H1 (cell line): ENCODE results near the gene SLC39A6. TPM values are rescaled to one million over a fixed set of nuclear protein-coding genes. Genes with fewer than 3 reads are reported as not detected.
A peak's percentile ranks its signal among the peaks of the same experiment; 100 is the strongest.

Source experiments
- CTCF ChIA-PET: fragments of 300-600 bp; sonication (Branson Sonifier 250); formaldehyde crosslinking; loops from one replicate; lab custom pipeline; 2021; ENCODE audit not compliant: partially characterized antibody; lab: Charles Lee
- POLR2A ChIA-PET: fragments of 300-600 bp; sonication (Branson Sonifier 250); formaldehyde crosslinking; loops from one replicate; lab custom pipeline; 2021; ENCODE audit warnings: inconsistent platforms; ENCODE audit not compliant: partially characterized antibody; lab: Charles Lee
- DNase-seq, 2 experiments: peaks; one replicate each; pipeline versions ENCODE4 v3.0.0 to v3.0.0-alpha.2; 2010 to 2022; ENCODE audit warnings: low spot score in 2 of 2, low read depth in 1 of 2, mixed read lengths in 1 of 2
- FAIRE-seq: peaks from 2 replicates; lab custom pipeline; 2011; peaks lifted over from hg19 to GRCh38; lab: Jason Lieb, UNC
- H2AFZ ChIP-seq: 2 replicates; pipeline ENCODE4 v1.8.1; 2012; ENCODE audit warnings: low read length, inconsistent platforms
- H2AK5ac ChIP-seq: 2 replicates; pipeline ENCODE4 v1.6.1; 2013; ENCODE audit warnings: low read depth, low read length
- H2BK120ac ChIP-seq: replicated peaks from 2 replicates; pipeline ENCODE3; 2013; ENCODE audit warnings: low read depth, low read length, inconsistent platforms
- H2BK12ac ChIP-seq: 2 replicates; pipeline ENCODE4 v1.6.1; 2013; ENCODE audit warnings: low read depth, low read length
- H2BK15ac ChIP-seq: 2 replicates; pipeline ENCODE4 v1.6.1; 2013; ENCODE audit warnings: low read length
- H2BK20ac ChIP-seq: 2 replicates; pipeline ENCODE4 v1.6.1; 2013; ENCODE audit warnings: low read length
- H2BK5ac ChIP-seq: 2 replicates; pipeline ENCODE4 v1.6.1; 2013; ENCODE audit warnings: low read depth, low read length
- H3K14ac ChIP-seq: 2 replicates; pipeline ENCODE4 v1.6.1; 2013; ENCODE audit warnings: inconsistent platforms; ENCODE audit not compliant: insufficient read length
- H3K18ac ChIP-seq: 2 replicates; pipeline ENCODE4 v1.6.1; 2013; ENCODE audit warnings: low read length; ENCODE audit errors: extremely low read depth
- H3K23ac ChIP-seq: 2 replicates; pipeline ENCODE4 v1.6.1; 2013; ENCODE audit warnings: inconsistent platforms; ENCODE audit not compliant: insufficient read length
- H3K23me2 ChIP-seq: 2 replicates; pipeline ENCODE4 v1.6.1; 2013; ENCODE audit warnings: low read depth, low read length
- H3K27ac ChIP-seq: 2 replicates; pipeline ENCODE4 v1.6.1; 2011; ENCODE audit warnings: low read depth, low read length, inconsistent platforms
- H3K27me3 ChIP-seq, 4 experiments: replicated peaks in 1 of 4; 1 replicate in 1 of 4; 2 replicates in 3 of 4; pipeline versions ENCODE4 v1.6.1 to v1.8.1; 2011 to 2013; ENCODE audit warnings: low read length in 3 of 4, mild to moderate bottlenecking in 3 of 4, inconsistent platforms in 2 of 4, mixed read lengths in 2 of 4, moderate library complexity in 1 of 4; ENCODE audit not compliant: control insufficient read depth in 3 of 4, insufficient read depth in 3 of 4; ENCODE audit errors: extremely low read depth in 1 of 4
- H3K36me3 ChIP-seq, 4 experiments: 2 replicates each; pipeline versions ENCODE4 v1.6.1 to v1.8.1; 2011 to 2013; ENCODE audit warnings: mild to moderate bottlenecking in 4 of 4, low read length in 3 of 4, moderate library complexity in 2 of 4, control low read depth in 1 of 4, inconsistent platforms in 1 of 4; ENCODE audit not compliant: insufficient read depth in 4 of 4, control insufficient read depth in 2 of 4
- H3K4ac ChIP-seq: replicated peaks from 2 replicates; pipeline ENCODE3; 2013; ENCODE audit warnings: low read length, low read depth, mixed read lengths, inconsistent platforms; ENCODE audit not compliant: insufficient read length
- H3K4me1 ChIP-seq, 4 experiments: replicated peaks in 1 of 4; 1 replicate in 1 of 4; 2 replicates in 3 of 4; pipeline versions ENCODE4 v1.6.1 to v1.8.1; 2011 to 2013; ENCODE audit warnings: low read length in 3 of 4, inconsistent platforms in 2 of 4, mixed read lengths in 1 of 4; ENCODE audit not compliant: insufficient read depth in 4 of 4, control insufficient read depth in 3 of 4
- H3K4me2 ChIP-seq, 2 experiments: 2 replicates each; pipeline versions ENCODE4 v1.6.1 to v1.8.1; 2011 to 2013; ENCODE audit warnings: low read depth in 2 of 2, low read length in 2 of 2, control low read depth in 1 of 2, inconsistent platforms in 1 of 2, mild to moderate bottlenecking in 1 of 2; ENCODE audit not compliant: insufficient read depth in 1 of 2
- H3K4me3 ChIP-seq, 4 experiments: fragments of 200-600, 300-600 bp in 1 of 4; sonication (generic), shearing (Covaris generic), sonication (Bioruptor Twin) in 1 of 4; 2 replicates each; pipeline versions ENCODE4 v1.5.1 to v1.8.1; 2011 to 2016; ENCODE audit warnings: low read length in 4 of 4, low read depth in 3 of 4, control low read depth in 2 of 4, inconsistent platforms in 2 of 4, mild to moderate bottlenecking in 2 of 4, mixed read lengths in 1 of 4, moderate library complexity in 1 of 4; ENCODE audit not compliant: insufficient read depth in 2 of 4; ENCODE audit errors: extremely low read depth in 1 of 4
- H3K56ac ChIP-seq: replicated peaks from 2 replicates; pipeline ENCODE3; 2013; ENCODE audit warnings: low read depth, mild to moderate bottlenecking, mixed read lengths, low read length, inconsistent platforms; ENCODE audit not compliant: insufficient read length
- H3K79me1 ChIP-seq: 2 replicates; pipeline ENCODE4 v1.6.1; 2013; ENCODE audit warnings: low read depth, low read length, control low read depth
- H3K79me2 ChIP-seq, 2 experiments: 2 replicates each; pipeline versions ENCODE4 v1.6.1 to v1.8.1; 2012 to 2013; ENCODE audit warnings: low read length in 2 of 2, mild to moderate bottlenecking in 2 of 2, inconsistent platforms in 1 of 2; ENCODE audit not compliant: insufficient read depth in 2 of 2, control insufficient read depth in 1 of 2
- H3K9ac ChIP-seq, 4 experiments: replicated peaks in 1 of 4; 1 replicate in 1 of 4; 2 replicates in 3 of 4; pipeline versions ENCODE4 v1.6.1 to v1.8.1; 2011 to 2013; ENCODE audit warnings: low read depth in 3 of 4, low read length in 3 of 4, control low read depth in 2 of 4, mild to moderate bottlenecking in 2 of 4, moderate library complexity in 2 of 4, inconsistent platforms in 1 of 4; ENCODE audit errors: extremely low read depth in 1 of 4
- H3K9me3 ChIP-seq, 2 experiments: 2 replicates each; pipeline versions ENCODE4 v1.6.1 to v1.8.1; 2012 to 2013; ENCODE audit warnings: mild to moderate bottlenecking in 2 of 2, moderate library complexity in 2 of 2, control low read depth in 1 of 2, inconsistent platforms in 1 of 2, low read depth in 1 of 2, low read length in 1 of 2, mixed read lengths in 1 of 2; ENCODE audit not compliant: insufficient read depth in 2 of 2
- H4K20me1 ChIP-seq, 2 experiments: replicated peaks in 1 of 2; 2 replicates each; pipeline versions ENCODE3 to v1.8.1; 2011 to 2013; ENCODE audit warnings: inconsistent platforms in 2 of 2, low read length in 2 of 2, mild to moderate bottlenecking in 1 of 2; ENCODE audit not compliant: insufficient read depth in 2 of 2, control insufficient read depth in 1 of 2
- H4K5ac ChIP-seq: 2 replicates; pipeline ENCODE4 v1.6.1; 2013; ENCODE audit warnings: low read length, low read depth, mixed read lengths, inconsistent platforms; ENCODE audit not compliant: insufficient read length
- H4K8ac ChIP-seq: 2 replicates; pipeline ENCODE4 v1.8.0; 2013; ENCODE audit warnings: mild to moderate bottlenecking, moderate library complexity, low read length, inconsistent platforms; ENCODE audit not compliant: insufficient read depth; ENCODE audit errors: extremely low read depth
- H4K91ac ChIP-seq: replicated peaks from 2 replicates; pipeline ENCODE3; 2013; ENCODE audit warnings: low read length, mixed read lengths, inconsistent platforms; ENCODE audit not compliant: insufficient read length
- CTCF ChIP-seq, 3 experiments: IDR thresholded peaks; 1 replicate in 2 of 3; 2 replicates in 1 of 3; pipeline versions ENCODE4 v1.5.1 to v1.6.1; 2011; ENCODE audit warnings: low read length in 3 of 3, mild to moderate bottlenecking in 3 of 3, inconsistent platforms in 2 of 3, low read depth in 1 of 3, moderate library complexity in 1 of 3; ENCODE audit not compliant: insufficient read depth in 1 of 3; ENCODE audit errors: control extremely low read depth in 1 of 3
- RAD21 ChIP-seq, 2 experiments: IDR thresholded peaks in 1 of 2; conservative IDR thresholded peaks in 1 of 2; 2 replicates each; pipeline ENCODE4 v1.6.1; 2011; ENCODE audit warnings: low read depth in 2 of 2, low read length in 2 of 2, improper control_type of control experiment in 1 of 2, inconsistent platforms in 1 of 2, mild to moderate bottlenecking in 1 of 2, moderate library complexity in 1 of 2
- SUZ12 ChIP-seq: fragments of 200-600 bp; sonication (generic); IDR thresholded peaks from 2 replicates; pipeline ENCODE4 v1.6.1; 2012; ENCODE audit warnings: mild to moderate bottlenecking, inconsistent platforms, low read length, moderate library complexity, mixed read lengths
- WGBS, 2 experiments: shearing (Covaris generic) in 1 of 2; methylation state at CpG; one replicate each; pipeline versions ENCODE4 v1.1.6 to v1.1.7; 2013 to 2015; ENCODE audit warnings: low lambda C conversion rate in 2 of 2, mixed read lengths in 2 of 2, inconsistent platforms in 1 of 2, low coverage in 1 of 2, missing lambda C conversion rate in 1 of 2; ENCODE audit not compliant: insufficient replicate concordance in 2 of 2, insufficient coverage in 1 of 2, insufficient read length in 1 of 2; ENCODE audit errors: extremely low coverage in 1 of 2, missing lambda C conversion rate in 1 of 2; 5-methylcytosine and 5-hydroxymethylcytosine counted together
- polyA plus RNA-seq, 7 experiments: library from polyadenylated mRNA; depleted of rRNA in 3 of 7; stranded (reverse) in 5 of 7; unstranded in 2 of 7; fragments of >200 nt in 5 of 7; fragments of 200-250 nt in 2 of 7; gene quantifications; 1 replicate in 5 of 7; 2 replicates in 1 of 7; 4 replicates in 1 of 7; pipeline versions ENCODE4 v1.2.1 to v1.2.3, GENCODE V29; 2011 to 2013; ENCODE audit warnings: missing spikeins in 2 of 7, mixed read lengths in 2 of 7
- total RNA-seq: library from RNA; stranded (reverse); fragmentation: NEBNext Ultra II Directional; extraction: Animal tissue kit (Norgen Biotek cat#: 25700); gene quantifications from 2 replicates; pipeline ENCODE4 v1.2.1, GENCODE V29; 2021

Gene SLC39A6
- total and polyA plus RNA-seq, 2 of the 8 experiments (the other 6 are each of a cell fraction or from before 2014, with no cell fraction given) = 36.8 to 55.4 TPM

GRCh38 chr18:36095936-36096519, 33.1 kb downstream of the SLC39A6 start:
- H2BK120ac ChIP-seq = no peak overlapping the region
- H2BK5ac ChIP-seq = no peak overlapping the region
- H3K23me2 ChIP-seq = no peaks in the 10 kb centered on the region
- POLR2A ChIA-PET = interaction anchor here (0.9 kb wide), 1 partner anchor 10 kb away, joined by 3 read pairs; no protein-coding TSS in a partner anchor
- no peak for TF ChIP-seq SUZ12
- peak in 2 of 3 experiments; percentile 50 to 52; a peak in 2 of 4 replicates for TF ChIP-seq CTCF (IDR thresholded peaks at IDR 0.05; ENCODE audit: control extremely low read depth in 1 of 3, insufficient read depth in 1 of 3, low read depth in 1 of 3, low read length in 3 of 3)
- TF ChIP-seq RAD21 (IDR thresholded peaks at IDR 0.05 in 1 of 2, conservative IDR thresholded peaks at IDR 0.05 in 1 of 2; ENCODE audit: low read depth in 2 of 2, low read length in 2 of 2) = peak; percentile 68 to 74
- TF ChIP-seq, all 59 proteins: peak for 2
- no peaks in the 10 kb centered on the region for H3K79me1 ChIP-seq
- no peak overlapping the region for H3K27ac ChIP-seq
- WGBS, 2 experiments = 3% methylated on average over 1 of the region's 1 CpG; no CpG with 5 or more reads in 1 of the 2 experiments
- no peak overlapping the region for H4K5ac ChIP-seq
- no peak overlapping the region for H3K18ac ChIP-seq
- no peak overlapping the region for H3K4ac ChIP-seq
- no peak overlapping the region for H2BK15ac ChIP-seq
- no peaks in the 10 kb centered on the region for H3K79me2 ChIP-seq
- H2AFZ ChIP-seq = no peak overlapping the region
- no peak overlapping the region for H3K23ac ChIP-seq
- H4K91ac ChIP-seq = no peak overlapping the region
- H3K56ac ChIP-seq = no peak overlapping the region
- no peak overlapping the region for H2BK12ac ChIP-seq
- H3K4me2 ChIP-seq = no peak overlapping the region
- CTCF ChIA-PET = interaction anchor here (0.6 to 2.9 kb wide), 24 partner anchors 8 to 504 kb away, joined by 3 to 25 read pairs (median 4); partner anchors contain the start of genes ELP2 and SLC39A6
- no peak overlapping the region for H4K8ac ChIP-seq
- no peaks in the 10 kb centered on the region; a peak in 1 of 7 replicates for H3K4me1 ChIP-seq
- H3K9ac ChIP-seq = no peak overlapping the region
- no peak overlapping the region for H2BK20ac ChIP-seq
- no peak overlapping the region for H3K14ac ChIP-seq
- no peaks in the 10 kb centered on the region for H3K9me3 ChIP-seq
- no peak for DNase-seq
- H2AK5ac ChIP-seq = no peak overlapping the region
- FAIRE-seq = peak; percentile 62
- no peaks in the 10 kb centered on the region for H3K36me3 ChIP-seq
- no peaks in the 10 kb centered on the region for H4K20me1 ChIP-seq
- no peak overlapping the region for H3K4me3 ChIP-seq
- no peaks in the 10 kb centered on the region; a peak in 1 of 7 replicates for H3K27me3 ChIP-seq
